ENCODE results near the gene TNFSF13B. TPM values are rescaled to one million over a fixed set of nuclear protein-coding genes. Genes with fewer than 3 reads are reported as not detected.

Gene TNFSF13B
- total RNA-seq, 1 donor from 2014 or later = 1.7 TPM

DNA sequence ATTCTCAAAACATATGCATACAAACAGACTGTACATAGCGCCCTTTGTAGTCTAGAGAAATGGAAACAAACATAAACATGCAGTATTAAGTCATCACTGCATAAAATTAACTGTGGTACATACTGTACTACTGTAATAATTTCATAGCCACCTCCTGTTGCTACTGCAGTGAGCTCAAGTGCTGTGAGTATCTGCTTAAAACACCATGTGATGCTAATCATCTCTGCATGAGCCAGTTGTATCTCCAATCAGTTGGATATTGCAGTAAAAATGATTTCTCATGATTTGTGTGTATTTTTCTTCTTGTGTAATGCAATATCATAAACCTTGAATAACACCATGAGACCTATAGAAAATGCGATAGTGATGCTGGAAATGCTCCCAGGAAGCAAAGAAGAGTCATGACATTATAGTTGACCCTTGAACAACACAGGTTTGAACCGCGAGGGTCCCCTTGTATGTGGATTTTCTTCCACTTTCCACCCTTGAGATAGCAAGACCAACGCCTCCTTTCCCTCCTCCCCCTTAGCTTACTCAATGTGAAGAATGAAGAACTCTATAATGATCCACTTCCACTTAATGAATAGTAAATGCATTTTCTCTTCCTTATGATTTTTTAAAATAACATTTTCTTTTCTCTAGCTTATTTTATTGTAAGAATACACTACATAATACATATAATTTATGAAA, 4.1 kb downstream of the TNFSF13B start:
- H3K4me1 ChIP-seq = peaks cover 10% of the 10 kb centered on the region
- intact Hi-C loops (cut with micrococcal nuclease) = no loop called here
- no peaks in the 10 kb centered on the region for H3K27me3 ChIP-seq (ENCODE audit: low read depth)
- no peak for DNase-seq
- no peak overlapping the region for H3K4me3 ChIP-seq
- no peaks in the 10 kb centered on the region for H3K36me3 ChIP-seq
- TF ChIP-seq, protein P1, sequence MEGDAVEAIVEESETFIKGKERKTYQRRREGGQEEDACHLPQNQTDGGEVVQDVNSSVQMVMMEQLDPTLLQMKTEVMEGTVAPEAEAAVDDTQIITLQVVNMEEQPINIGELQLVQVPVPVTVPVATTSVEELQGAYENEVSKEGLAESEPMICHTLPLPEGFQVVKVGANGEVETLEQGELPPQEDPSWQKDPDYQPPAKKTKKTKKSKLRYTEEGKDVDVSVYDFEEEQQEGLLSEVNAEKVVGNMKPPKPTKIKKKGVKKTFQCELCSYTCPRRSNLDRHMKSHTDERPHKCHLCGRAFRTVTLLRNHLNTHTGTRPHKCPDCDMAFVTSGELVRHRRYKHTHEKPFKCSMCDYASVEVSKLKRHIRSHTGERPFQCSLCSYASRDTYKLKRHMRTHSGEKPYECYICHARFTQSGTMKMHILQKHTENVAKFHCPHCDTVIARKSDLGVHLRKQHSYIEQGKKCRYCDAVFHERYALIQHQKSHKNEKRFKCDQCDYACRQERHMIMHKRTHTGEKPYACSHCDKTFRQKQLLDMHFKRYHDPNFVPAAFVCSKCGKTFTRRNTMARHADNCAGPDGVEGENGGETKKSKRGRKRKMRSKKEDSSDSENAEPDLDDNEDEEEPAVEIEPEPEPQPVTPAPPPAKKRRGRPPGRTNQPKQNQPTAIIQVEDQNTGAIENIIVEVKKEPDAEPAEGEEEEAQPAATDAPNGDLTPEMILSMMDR (IDR thresholded peaks at IDR 0.05; ENCODE audit: borderline replicate concordance) = no peak
- H3K9me3 ChIP-seq (replicated peaks) = no peaks in the 10 kb centered on the region
- no peak overlapping the region for H3K27ac ChIP-seq (replicated peaks)

DNA sequence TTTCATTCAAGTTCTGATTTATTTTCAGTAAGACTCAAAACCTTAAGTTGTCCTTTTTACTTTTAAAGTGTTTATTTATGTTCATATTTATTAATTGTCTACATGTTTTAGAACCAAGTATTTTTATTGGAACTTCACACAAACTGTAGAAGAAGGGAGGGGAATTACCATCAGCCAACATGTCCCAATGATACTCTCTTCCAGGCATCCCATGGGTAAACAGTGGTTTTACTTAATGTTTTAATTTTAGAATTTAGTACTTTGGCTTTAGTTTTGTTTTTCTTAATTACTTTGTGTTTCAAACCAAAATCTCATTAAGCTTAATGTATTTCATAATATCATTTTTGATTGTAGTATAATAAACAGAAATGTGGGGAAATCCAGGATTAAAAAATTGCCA, 5.2 kb downstream of the TNFSF13B start:
- H3K9me3 ChIP-seq (replicated peaks) = no peaks in the 10 kb centered on the region
- DNase-seq = no peak
- intact Hi-C loops (cut with micrococcal nuclease) = no loop called here
- TF ChIP-seq, protein P1 (IDR thresholded peaks at IDR 0.05; ENCODE audit: borderline replicate concordance) = no peak
- H3K4me3 ChIP-seq = no peak overlapping the region
- peaks cover 10% of the 10 kb centered on the region for H3K4me1 ChIP-seq
- no peaks in the 10 kb centered on the region for H3K36me3 ChIP-seq
- no peaks in the 10 kb centered on the region for H3K27me3 ChIP-seq (ENCODE audit: low read depth)
- peak overlapping the region; percentile 52 for H3K27ac ChIP-seq (replicated peaks)

DNA sequence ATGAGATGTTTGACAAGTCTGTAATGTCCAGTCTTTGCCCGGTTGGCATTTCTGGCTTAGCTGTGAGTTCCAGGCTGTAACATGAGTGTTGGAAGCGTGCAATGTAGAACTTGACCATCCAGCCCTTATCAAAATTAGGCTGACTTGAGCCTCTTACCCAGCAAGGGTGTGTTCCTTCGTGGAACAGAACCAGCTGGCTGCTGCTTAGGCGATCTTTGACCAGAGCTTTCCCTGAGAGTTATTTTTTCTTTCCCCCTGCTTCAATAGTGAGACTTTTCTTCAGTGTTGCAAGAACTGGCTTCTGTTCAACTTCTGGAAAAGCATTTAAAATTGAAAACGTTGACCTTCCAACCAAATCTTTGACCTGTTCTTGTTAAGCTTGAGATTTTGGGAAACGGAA, 6.5 kb downstream of the TNFSF13B start:
- Histone ChIP-seq H3K36me3 (no peaks in the 10 kb centered on the region), H3K4me3 (no peak overlapping the region), H3K27ac (replicated peaks) (peak overlapping the region; percentile 52), H3K9me3 (replicated peaks) (no peaks in the 10 kb centered on the region), H3K4me1 (no peaks in the 10 kb centered on the region), H3K27me3 (ENCODE audit: low read depth) (no peaks in the 10 kb centered on the region)
- intact Hi-C loops (cut with micrococcal nuclease) = no loop called here
- TF ChIP-seq, protein P1 (IDR thresholded peaks at IDR 0.05; ENCODE audit: borderline replicate concordance) = no peak
- DNase-seq = peak; percentile 62

DNA sequence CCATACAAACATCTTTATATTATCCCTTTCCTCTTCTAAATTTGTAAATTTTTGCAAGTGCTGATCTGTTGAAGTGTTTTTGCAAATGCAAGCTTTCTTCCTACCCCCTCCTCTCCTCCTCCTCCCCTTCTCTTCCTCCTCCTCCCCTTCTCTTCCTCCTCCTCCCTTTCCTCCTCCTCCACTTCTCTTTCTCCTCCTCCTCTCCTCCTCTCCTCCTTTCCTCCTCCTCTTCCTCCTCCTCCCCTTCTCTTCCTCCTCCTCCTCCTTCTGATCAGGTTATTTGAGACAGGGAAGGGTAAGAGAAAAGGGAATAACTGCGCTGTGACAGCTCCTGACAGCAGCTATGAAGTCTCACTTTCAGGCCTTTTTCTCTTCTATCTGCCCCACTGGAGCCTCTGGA, 8.9 kb downstream of the TNFSF13B start:
- H3K36me3 ChIP-seq = no peaks in the 10 kb centered on the region
- no peak overlapping the region for H3K27ac ChIP-seq (replicated peaks)
- TF ChIP-seq, protein P1 (IDR thresholded peaks at IDR 0.05; ENCODE audit: borderline replicate concordance) = no peak
- no peaks in the 10 kb centered on the region for H3K4me1 ChIP-seq
- intact Hi-C loops (cut with micrococcal nuclease) = no loop called here
- no peaks in the 10 kb centered on the region for H3K27me3 ChIP-seq (ENCODE audit: low read depth)
- no peak for DNase-seq
- no peaks in the 10 kb centered on the region for H3K9me3 ChIP-seq (replicated peaks)
- H3K4me3 ChIP-seq = no peak overlapping the region

DNA sequence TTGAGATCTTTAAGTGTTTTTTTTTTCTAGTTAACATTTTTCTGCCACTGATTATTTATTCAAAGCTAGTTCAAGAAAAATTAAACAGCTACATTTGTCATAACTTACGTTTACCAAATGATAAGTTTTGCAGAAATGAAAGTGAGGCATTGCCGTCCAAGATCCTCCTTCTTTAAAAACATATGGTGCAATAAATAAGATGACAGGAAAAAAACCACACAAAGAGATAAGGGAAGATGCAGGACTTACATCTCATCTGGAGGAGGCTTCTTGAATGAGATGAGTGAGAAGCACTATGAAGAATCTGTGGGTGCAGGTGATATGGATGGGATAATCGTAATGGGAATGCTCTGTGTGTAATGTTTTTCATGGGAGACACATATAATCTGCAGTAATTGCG, 12.4 kb downstream of the TNFSF13B start:
- Histone ChIP-seq H3K36me3 (no peaks in the 10 kb centered on the region), H3K9me3 (replicated peaks) (no peaks in the 10 kb centered on the region), H3K4me3 (no peak overlapping the region), H3K27ac (replicated peaks) (no peak overlapping the region), H3K27me3 (ENCODE audit: low read depth) (no peaks in the 10 kb centered on the region), H3K4me1 (no peaks in the 10 kb centered on the region)
- DNase-seq = no peak
- TF ChIP-seq, protein P1 (IDR thresholded peaks at IDR 0.05; ENCODE audit: borderline replicate concordance) = no peak
- intact Hi-C loops (cut with micrococcal nuclease) = no loop called here
